HepG2 (cell line): ENCODE data around the gene DHRS4L2. TPM values are rescaled to one million over a fixed set of nuclear protein-coding genes. Genes with fewer than 3 reads are reported as not detected.

Experiments
- AKAP8 ChIP-seq: sonication (generic); formaldehyde crosslinking; IDR thresholded peaks from 2 replicates; pipeline ENCODE4 v1.5.1; 2020; ENCODE audit warnings: mild to moderate bottlenecking, missing genetic modification reagents
- BCL6 ChIP-seq: IDR thresholded peaks from 2 replicates; pipeline ENCODE4 v1.6.1; 2016; ENCODE audit warnings: missing genetic modification reagents, missing compliant biosample characterization
- BORCS8-MEF2B ChIP-seq: sonication (generic); formaldehyde crosslinking; IDR thresholded peaks from 2 replicates; pipeline ENCODE4 v1.8.0; 2022; ENCODE audit warnings: mild to moderate bottlenecking, missing genetic modification reagents
- ELF3 ChIP-seq: IDR thresholded peaks from 2 replicates; pipeline ENCODE4 v1.6.1; 2016; ENCODE audit warnings: missing genetic modification reagents, missing compliant biosample characterization
- FOXK1 ChIP-seq: sonication (generic); formaldehyde crosslinking; IDR thresholded peaks from 2 replicates; pipeline ENCODE4 v1.4.0; 2020; ENCODE audit warnings: low read depth, missing genetic modification reagents, borderline replicate concordance
- JUND ChIP-seq: sonication (generic); formaldehyde crosslinking; IDR thresholded peaks from 2 replicates; pipeline ENCODE4 v1.8.0; 2022; ENCODE audit warnings: mild to moderate bottlenecking, missing genetic modification reagents
- NCOA2 ChIP-seq: sonication (generic); formaldehyde crosslinking; IDR thresholded peaks from 2 replicates; pipeline ENCODE4 v1.8.0; 2022; ENCODE audit warnings: inconsistent platforms
- PHF21A ChIP-seq: sonication (generic); formaldehyde crosslinking; IDR thresholded peaks from 2 replicates; pipeline ENCODE4 v1.5.0; 2020; ENCODE audit warnings: mild to moderate bottlenecking, missing genetic modification reagents
- SAP130 ChIP-seq: IDR thresholded peaks from 2 replicates; pipeline ENCODE4 v1.6.1; 2016; ENCODE audit warnings: low read depth
- TBX2 ChIP-seq: sonication (generic); formaldehyde crosslinking; IDR thresholded peaks from 2 replicates; pipeline ENCODE4 v1.5.0; 2020; ENCODE audit warnings: missing genetic modification reagents, mild to moderate bottlenecking, borderline replicate concordance
- THAP11 ChIP-seq: IDR thresholded peaks from 2 replicates; pipeline ENCODE4 v1.6.1; 2016; ENCODE audit warnings: missing biosample characterization, missing genetic modification reagents
- ZBTB38 ChIP-seq: sonication (generic); formaldehyde crosslinking; IDR thresholded peaks from 2 replicates; pipeline ENCODE4 v1.5.1; 2020; ENCODE audit warnings: mild to moderate bottlenecking, missing genetic modification reagents
- ZMYM4 ChIP-seq: sonication (generic); formaldehyde crosslinking; IDR thresholded peaks from 2 replicates; pipeline ENCODE4 v1.8.1; 2023; ENCODE audit warnings: mild to moderate bottlenecking, missing genetic modification reagents
- ZNF557 ChIP-seq: sonication (generic); formaldehyde crosslinking; IDR thresholded peaks from 2 replicates; pipeline ENCODE4 v1.4.0; 2020; ENCODE audit warnings: missing genetic modification reagents
- ZNF644 ChIP-seq: IDR thresholded peaks from 2 replicates; pipeline ENCODE4 v1.6.1; 2016; ENCODE audit warnings: low read depth
- ZNF773 ChIP-seq: sonication (generic); formaldehyde crosslinking; IDR thresholded peaks from 2 replicates; pipeline ENCODE4 v1.4.0; 2020; ENCODE audit warnings: missing genetic modification reagents, borderline replicate concordance
- polyA plus RNA-seq, 8 experiments: library from polyadenylated mRNA; depleted of rRNA in 3 of 8; stranded (reverse) in 7 of 8; unstranded in 1 of 8; fragments of >200 nt; fragmentation: Illumina TruSeq in 4 of 8; extraction: Trizol in 4 of 8; gene quantifications; 2 replicates each; pipeline versions ENCODE4 v1.2.1 to v1.2.3, GENCODE V29; 2011 to 2016; ENCODE audit warnings: low read depth in 4 of 8, missing spikeins in 1 of 8, mixed read lengths in 1 of 8; ENCODE audit not compliant: insufficient read depth in 1 of 8
- total RNA-seq, 5 experiments: library from RNA; depleted of rRNA; stranded (reverse); fragments of >200 nt; fragmentation: Illumina TruSeq; extraction: Trizol; gene quantifications; 2 replicates each; pipeline ENCODE4 v1.2.3, GENCODE V29; 2016; ENCODE audit warnings: low read depth in 1 of 5
- TF ChIP-seq, protein P1 (sequence below): sonication (generic); formaldehyde crosslinking; IDR thresholded peaks from 2 replicates; pipeline ENCODE4 v1.4.0; 2020; ENCODE audit warnings: missing genetic modification reagents, borderline replicate concordance
- TF ChIP-seq, protein P2 (sequence below): IDR thresholded peaks from 2 replicates; pipeline ENCODE4 v1.6.1; 2016; ENCODE audit warnings: missing genetic modification reagents, missing compliant biosample characterization
- TF ChIP-seq, protein P3 (sequence below): sonication (generic); formaldehyde crosslinking; IDR thresholded peaks from 2 replicates; pipeline ENCODE4; 2020; ENCODE audit warnings: missing genetic modification reagents, mild to moderate bottlenecking, borderline replicate concordance
- TF ChIP-seq, protein P4 (sequence below): fragments of 450-650 bp; IDR thresholded peaks from 2 replicates; pipeline ENCODE4 v1.6.1; 2016

Gene DHRS4L2
- total and polyA plus RNA-seq, 2 of the 13 experiments (the other 11 are each of a cell fraction or from before 2014, with no cell fraction given), result 24.7 to 38.2 TPM

DNA sequence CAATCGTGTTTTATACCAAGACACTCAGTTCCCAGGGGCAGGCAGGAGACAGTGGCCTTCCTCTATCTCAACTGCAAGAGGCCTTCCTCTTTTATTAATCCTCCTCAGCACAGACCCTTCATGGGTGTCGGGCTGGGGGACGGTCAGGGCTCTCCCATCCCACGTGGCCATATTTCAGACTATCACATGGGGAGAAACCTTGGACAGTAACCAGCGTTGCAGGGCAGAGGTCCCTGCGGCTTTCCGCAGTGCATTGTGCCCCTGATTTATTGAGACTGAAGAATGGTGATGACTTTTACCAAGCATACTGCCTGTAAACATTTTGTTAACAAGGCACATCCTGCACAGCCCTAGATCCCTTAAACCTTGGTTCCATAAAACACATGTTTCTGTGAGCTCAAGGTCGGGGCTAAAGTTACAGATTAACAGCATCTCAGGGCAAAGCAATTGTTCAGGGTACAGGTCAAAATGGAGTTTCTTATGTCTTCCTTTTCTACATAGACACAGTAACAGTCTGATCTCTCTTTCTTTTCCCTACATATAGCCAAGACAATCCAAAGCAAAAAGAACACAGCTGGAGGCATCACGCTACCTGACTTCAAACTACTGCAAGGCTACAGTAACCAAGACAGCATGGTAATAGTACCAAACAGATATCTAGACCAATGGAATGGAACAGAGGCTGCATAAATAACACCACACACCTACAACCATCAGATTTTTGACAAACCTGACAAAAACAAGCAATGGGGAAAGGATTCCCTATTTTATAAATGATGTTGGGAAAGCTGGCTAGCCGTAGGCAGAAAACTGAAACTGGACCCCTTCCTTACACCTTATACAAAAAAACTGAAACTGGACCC is 6.5 kb upstream of the DHRS4L2 start (continued):
- TF ChIP-seq, protein P1, sequence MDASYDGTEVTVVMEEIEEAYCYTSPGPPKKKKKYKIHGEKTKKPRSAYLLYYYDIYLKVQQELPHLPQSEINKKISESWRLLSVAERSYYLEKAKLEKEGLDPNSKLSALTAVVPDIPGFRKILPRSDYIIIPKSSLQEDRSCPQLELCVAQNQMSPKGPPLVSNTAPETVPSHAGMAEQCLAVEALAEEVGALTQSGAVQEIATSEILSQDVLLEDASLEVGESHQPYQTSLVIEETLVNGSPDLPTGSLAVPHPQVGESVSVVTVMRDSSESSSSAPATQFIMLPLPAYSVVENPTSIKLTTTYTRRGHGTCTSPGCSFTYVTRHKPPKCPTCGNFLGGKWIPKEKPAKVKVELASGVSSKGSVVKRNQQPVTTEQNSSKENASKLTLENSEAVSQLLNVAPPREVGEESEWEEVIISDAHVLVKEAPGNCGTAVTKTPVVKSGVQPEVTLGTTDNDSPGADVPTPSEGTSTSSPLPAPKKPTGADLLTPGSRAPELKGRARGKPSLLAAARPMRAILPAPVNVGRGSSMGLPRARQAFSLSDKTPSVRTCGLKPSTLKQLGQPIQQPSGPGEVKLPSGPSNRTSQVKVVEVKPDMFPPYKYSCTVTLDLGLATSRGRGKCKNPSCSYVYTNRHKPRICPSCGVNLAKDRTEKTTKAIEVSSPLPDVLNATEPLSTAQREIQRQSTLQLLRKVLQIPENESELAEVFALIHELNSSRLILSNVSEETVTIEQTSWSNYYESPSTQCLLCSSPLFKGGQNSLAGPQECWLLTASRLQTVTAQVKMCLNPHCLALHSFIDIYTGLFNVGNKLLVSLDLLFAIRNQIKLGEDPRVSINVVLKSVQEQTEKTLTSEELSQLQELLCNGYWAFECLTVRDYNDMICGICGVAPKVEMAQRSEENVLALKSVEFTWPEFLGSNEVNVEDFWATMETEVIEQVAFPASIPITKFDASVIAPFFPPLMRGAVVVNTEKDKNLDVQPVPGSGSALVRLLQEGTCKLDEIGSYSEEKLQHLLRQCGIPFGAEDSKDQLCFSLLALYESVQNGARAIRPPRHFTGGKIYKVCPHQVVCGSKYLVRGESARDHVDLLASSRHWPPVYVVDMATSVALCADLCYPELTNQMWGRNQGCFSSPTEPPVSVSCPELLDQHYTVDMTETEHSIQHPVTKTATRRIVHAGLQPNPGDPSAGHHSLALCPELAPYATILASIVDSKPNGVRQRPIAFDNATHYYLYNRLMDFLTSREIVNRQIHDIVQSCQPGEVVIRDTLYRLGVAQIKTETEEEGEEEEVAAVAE (CRISPR knock-in tag), result 0 out of 2 replicates have a peak, but pooled peaks have one; percentile 69
- peak; percentile 82; the same call in 1 of the 2 replicates for TF ChIP-seq ZNF557 (CRISPR knock-in tag)
- TF ChIP-seq, protein P2, sequence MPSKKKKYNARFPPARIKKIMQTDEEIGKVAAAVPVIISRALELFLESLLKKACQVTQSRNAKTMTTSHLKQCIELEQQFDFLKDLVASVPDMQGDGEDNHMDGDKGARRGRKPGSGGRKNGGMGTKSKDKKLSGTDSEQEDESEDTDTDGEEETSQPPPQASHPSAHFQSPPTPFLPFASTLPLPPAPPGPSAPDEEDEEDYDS (CRISPR knock-in tag), result peak; percentile 75; the same call in 1 of the 2 replicates
- TF ChIP-seq, protein P3, sequence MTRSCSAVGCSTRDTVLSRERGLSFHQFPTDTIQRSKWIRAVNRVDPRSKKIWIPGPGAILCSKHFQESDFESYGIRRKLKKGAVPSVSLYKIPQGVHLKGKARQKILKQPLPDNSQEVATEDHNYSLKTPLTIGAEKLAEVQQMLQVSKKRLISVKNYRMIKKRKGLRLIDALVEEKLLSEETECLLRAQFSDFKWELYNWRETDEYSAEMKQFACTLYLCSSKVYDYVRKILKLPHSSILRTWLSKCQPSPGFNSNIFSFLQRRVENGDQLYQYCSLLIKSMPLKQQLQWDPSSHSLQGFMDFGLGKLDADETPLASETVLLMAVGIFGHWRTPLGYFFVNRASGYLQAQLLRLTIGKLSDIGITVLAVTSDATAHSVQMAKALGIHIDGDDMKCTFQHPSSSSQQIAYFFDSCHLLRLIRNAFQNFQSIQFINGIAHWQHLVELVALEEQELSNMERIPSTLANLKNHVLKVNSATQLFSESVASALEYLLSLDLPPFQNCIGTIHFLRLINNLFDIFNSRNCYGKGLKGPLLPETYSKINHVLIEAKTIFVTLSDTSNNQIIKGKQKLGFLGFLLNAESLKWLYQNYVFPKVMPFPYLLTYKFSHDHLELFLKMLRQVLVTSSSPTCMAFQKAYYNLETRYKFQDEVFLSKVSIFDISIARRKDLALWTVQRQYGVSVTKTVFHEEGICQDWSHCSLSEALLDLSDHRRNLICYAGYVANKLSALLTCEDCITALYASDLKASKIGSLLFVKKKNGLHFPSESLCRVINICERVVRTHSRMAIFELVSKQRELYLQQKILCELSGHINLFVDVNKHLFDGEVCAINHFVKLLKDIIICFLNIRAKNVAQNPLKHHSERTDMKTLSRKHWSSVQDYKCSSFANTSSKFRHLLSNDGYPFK (CRISPR knock-in tag), result peak; percentile 76; the same call in 1 of the 2 replicates
- 0 out of 2 replicates have a peak, but pooled peaks have one; percentile 32 for TF ChIP-seq AKAP8 (CRISPR knock-in tag)
- TF ChIP-seq BCL6, result peak; percentile 47; the same call in 1 of the 2 replicates
- TF ChIP-seq JUND (CRISPR knock-in tag), result 0 out of 2 replicates have a peak, but pooled peaks have one; percentile 8
- peak; percentile 84 for TF ChIP-seq SAP130 (CRISPR knock-in tag)
- 0 out of 2 replicates have a peak, but pooled peaks have one; percentile 64 for TF ChIP-seq FOXK1 (CRISPR knock-in tag)
- TF ChIP-seq ZMYM4, result peak; percentile 79
- TF ChIP-seq, protein P4, sequence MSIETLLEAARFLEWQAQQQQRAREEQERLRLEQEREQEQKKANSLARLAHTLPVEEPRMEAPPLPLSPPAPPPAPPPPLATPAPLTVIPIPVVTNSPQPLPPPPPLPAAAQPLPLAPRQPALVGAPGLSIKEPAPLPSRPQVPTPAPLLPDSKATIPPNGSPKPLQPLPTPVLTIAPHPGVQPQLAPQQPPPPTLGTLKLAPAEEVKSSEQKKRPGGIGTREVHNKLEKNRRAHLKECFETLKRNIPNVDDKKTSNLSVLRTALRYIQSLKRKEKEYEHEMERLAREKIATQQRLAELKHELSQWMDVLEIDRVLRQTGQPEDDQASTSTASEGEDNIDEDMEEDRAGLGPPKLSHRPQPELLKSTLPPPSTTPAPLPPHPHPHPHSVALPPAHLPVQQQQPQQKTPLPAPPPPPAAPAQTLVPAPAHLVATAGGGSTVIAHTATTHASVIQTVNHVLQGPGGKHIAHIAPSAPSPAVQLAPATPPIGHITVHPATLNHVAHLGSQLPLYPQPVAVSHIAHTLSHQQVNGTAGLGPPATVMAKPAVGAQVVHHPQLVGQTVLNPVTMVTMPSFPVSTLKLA, result 0 out of 2 replicates have a peak, but pooled peaks have one; percentile 4
- peak; percentile 80 for TF ChIP-seq ZBTB38
- peak; percentile 69; the same call in 1 of the 2 replicates for TF ChIP-seq ZNF644 (CRISPR knock-in tag)
- TF ChIP-seq NCOA2 (CRISPR knock-in tag), result peak; percentile 75
- peak; percentile 40; the same call in 1 of the 2 replicates for TF ChIP-seq THAP11 (CRISPR knock-in tag)
- peak; percentile 73 for TF ChIP-seq ELF3 (CRISPR knock-in tag)
- 0 out of 2 replicates have a peak, but pooled peaks have one; percentile 55 for TF ChIP-seq ZNF773
- TF ChIP-seq PHF21A, result peak; percentile 16; the same call in 1 of the 2 replicates
- peak; percentile 49; the same call in 1 of the 2 replicates for TF ChIP-seq BORCS8-MEF2B (CRISPR knock-in tag)
- TF ChIP-seq TBX2 (CRISPR knock-in tag), result peak; percentile 52; the same call in 1 of the 2 replicates
